A673 (cell line): Measurements from ENCODE around the gene COL13A1. TPM values are rescaled to one million over a fixed set of nuclear protein-coding genes. Genes with fewer than 3 reads are reported as not detected.

Experiments used
- BruUV-seq: library from RNA; stranded (reverse); fragments of 400-500 nt; replicated peaks from 2 replicates; lab custom pipeline; 2021; lab: Mats Ljungman, UMichigan
- CTCF ChIA-PET: fragments of 300-600 bp; sonication (Branson Sonifier 250); formaldehyde crosslinking; loops from one replicate; lab custom pipeline; 2022; ENCODE audit warnings: antibody characterized with exemption; lab: Charles Lee
- POLR2A ChIA-PET: fragments of 300-600 bp; sonication (Branson Sonifier 250); formaldehyde crosslinking; loops from one replicate; lab custom pipeline; 2022; ENCODE audit warnings: antibody characterized with exemption; ENCODE audit not compliant: low non-redundant PET; lab: Charles Lee
- DNase-seq: peaks from one replicate; pipeline ENCODE4 v3.0.0-alpha.2; 2015; ENCODE audit warnings: low spot score
- H3K27ac ChIP-seq: fragments of 200-600 bp; sonication (generic); 2 replicates; pipeline ENCODE4 v1.5.1; 2016; ENCODE audit warnings: mixed run types, low read depth, mild to moderate bottlenecking, mixed read lengths, antibody characterized with exemption, low read length; ENCODE audit not compliant: poor library complexity, severe bottlenecking
- H3K27me3 ChIP-seq: fragments of 200-600 bp; sonication (generic); replicated peaks from 2 replicates; pipeline ENCODE4 v1.6.1; 2017; ENCODE audit warnings: mixed run types, low read depth, mild to moderate bottlenecking, mixed read lengths, antibody characterized with exemption, low read length; ENCODE audit not compliant: insufficient read depth, poor library complexity
- H3K36me3 ChIP-seq: fragments of 200-600 bp; sonication (generic); 2 replicates; pipeline ENCODE4 v1.6.1; 2016; ENCODE audit warnings: mixed run types, mild to moderate bottlenecking, mixed read lengths, antibody characterized with exemption, low read length; ENCODE audit not compliant: insufficient read depth, poor library complexity, severe bottlenecking
- H3K4me1 ChIP-seq: fragments of 200-600 bp; sonication (generic); 2 replicates; pipeline ENCODE4 v1.6.1; 2017; ENCODE audit warnings: mixed run types, mild to moderate bottlenecking, mixed read lengths, antibody characterized with exemption, low read length; ENCODE audit not compliant: insufficient read depth, poor library complexity, severe bottlenecking
- H3K4me3 ChIP-seq: fragments of 200-600 bp; sonication (generic); 2 replicates; pipeline ENCODE4 v1.5.1; 2016; ENCODE audit warnings: low read depth, mixed run types, mild to moderate bottlenecking, mixed read lengths, low read length; ENCODE audit not compliant: poor library complexity, severe bottlenecking
- H3K9me3 ChIP-seq: fragments of 200-600 bp; sonication (generic); 2 replicates; pipeline ENCODE4 v1.6.1; 2016; ENCODE audit warnings: mixed run types, low read depth, mild to moderate bottlenecking, mixed read lengths, antibody characterized with exemption, low read length; ENCODE audit not compliant: poor library complexity, severe bottlenecking
- EZH2 ChIP-seq: fragments of 200-600 bp; sonication (generic); IDR thresholded peaks from 2 replicates; pipeline ENCODE4 v1.6.1; 2017; ENCODE audit warnings: borderline replicate concordance, low read depth, mild to moderate bottlenecking, mixed read lengths, antibody characterized with exemption, low read length; ENCODE audit not compliant: poor library complexity, severe bottlenecking
- intact Hi-C: fragments of 100-400 bp; cut with micrococcal nuclease; formaldehyde crosslinking; loops from one replicate; pipeline ENCODE4 v1.10.0; 2022; ENCODE audit not compliant: unreplicated experiment
- total RNA-seq: library from RNA; stranded (reverse); gene quantifications from 2 replicates; pipeline ENCODE4 v1.2.3, GENCODE V29; 2021
- TF ChIP-seq, protein P1 (sequence below): fragments of 300-800, 200-600 bp; sonication (generic); conservative IDR thresholded peaks from 2 replicates; pipeline ENCODE4 v1.5.1; 2017; ENCODE audit warnings: low read depth, mild to moderate bottlenecking, antibody characterized with exemption, low read length, moderate library complexity, mixed read lengths

The COL13A1 gene
- total RNA-seq, 1 experiment from 2014 or later = 2.0 TPM

DNA sequence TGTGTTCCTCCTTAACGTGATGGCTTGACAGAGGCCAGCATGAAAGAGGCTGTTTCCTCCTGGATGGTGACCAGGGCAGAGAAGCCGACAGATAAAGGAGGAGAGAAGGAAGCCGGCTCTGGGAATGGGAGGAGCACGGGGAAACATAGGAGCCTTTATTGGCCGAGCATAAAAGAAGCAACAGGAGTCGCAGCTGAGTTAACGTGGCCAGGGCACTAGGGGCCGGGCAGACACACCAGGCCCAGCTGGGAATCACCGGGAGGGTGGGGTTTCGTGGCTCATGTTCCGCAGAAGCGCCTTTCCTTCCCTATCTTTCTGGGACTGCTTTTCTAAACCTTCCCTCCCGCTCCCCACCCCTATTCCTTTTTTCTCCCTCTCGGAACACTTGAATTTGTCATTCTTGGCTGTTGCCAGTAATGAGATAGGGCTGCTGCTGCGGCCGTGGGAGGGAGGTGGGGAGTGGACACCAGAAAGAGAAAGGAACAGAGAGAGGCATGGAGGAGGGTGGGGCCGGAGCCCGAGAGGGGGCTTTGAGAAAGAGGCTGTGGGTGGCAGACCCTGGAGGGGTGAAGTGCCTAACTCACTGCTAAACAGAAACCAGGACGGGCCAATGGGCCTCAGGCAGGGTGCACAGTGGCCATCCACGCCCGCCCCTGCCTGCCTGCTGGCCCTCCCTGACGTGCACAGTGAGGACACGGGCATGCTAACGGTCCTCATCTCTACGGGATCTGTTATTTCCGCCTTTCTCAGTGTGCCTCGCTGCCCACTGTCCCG lies 65.2 kb downstream of the COL13A1 start:
- peaks cover 7% of the 10 kb centered on the region for H3K4me1 ChIP-seq
- no peaks in the 10 kb centered on the region for H3K9me3 ChIP-seq
- BruUV-seq = no TSS peak
- ChIA-PET CTCF (no interaction called here), POLR2A (no interaction called here)
- no peak for DNase-seq
- no peaks in the 10 kb centered on the region for H3K27me3 ChIP-seq
- no peak overlapping the region for H3K4me3 ChIP-seq
- no peaks in the 10 kb centered on the region for H3K36me3 ChIP-seq
- TF ChIP-seq, protein P1, sequence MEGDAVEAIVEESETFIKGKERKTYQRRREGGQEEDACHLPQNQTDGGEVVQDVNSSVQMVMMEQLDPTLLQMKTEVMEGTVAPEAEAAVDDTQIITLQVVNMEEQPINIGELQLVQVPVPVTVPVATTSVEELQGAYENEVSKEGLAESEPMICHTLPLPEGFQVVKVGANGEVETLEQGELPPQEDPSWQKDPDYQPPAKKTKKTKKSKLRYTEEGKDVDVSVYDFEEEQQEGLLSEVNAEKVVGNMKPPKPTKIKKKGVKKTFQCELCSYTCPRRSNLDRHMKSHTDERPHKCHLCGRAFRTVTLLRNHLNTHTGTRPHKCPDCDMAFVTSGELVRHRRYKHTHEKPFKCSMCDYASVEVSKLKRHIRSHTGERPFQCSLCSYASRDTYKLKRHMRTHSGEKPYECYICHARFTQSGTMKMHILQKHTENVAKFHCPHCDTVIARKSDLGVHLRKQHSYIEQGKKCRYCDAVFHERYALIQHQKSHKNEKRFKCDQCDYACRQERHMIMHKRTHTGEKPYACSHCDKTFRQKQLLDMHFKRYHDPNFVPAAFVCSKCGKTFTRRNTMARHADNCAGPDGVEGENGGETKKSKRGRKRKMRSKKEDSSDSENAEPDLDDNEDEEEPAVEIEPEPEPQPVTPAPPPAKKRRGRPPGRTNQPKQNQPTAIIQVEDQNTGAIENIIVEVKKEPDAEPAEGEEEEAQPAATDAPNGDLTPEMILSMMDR = no peak
- TF ChIP-seq EZH2 = no peak
- intact Hi-C loops = no loop called here
- no peak overlapping the region for H3K27ac ChIP-seq

DNA sequence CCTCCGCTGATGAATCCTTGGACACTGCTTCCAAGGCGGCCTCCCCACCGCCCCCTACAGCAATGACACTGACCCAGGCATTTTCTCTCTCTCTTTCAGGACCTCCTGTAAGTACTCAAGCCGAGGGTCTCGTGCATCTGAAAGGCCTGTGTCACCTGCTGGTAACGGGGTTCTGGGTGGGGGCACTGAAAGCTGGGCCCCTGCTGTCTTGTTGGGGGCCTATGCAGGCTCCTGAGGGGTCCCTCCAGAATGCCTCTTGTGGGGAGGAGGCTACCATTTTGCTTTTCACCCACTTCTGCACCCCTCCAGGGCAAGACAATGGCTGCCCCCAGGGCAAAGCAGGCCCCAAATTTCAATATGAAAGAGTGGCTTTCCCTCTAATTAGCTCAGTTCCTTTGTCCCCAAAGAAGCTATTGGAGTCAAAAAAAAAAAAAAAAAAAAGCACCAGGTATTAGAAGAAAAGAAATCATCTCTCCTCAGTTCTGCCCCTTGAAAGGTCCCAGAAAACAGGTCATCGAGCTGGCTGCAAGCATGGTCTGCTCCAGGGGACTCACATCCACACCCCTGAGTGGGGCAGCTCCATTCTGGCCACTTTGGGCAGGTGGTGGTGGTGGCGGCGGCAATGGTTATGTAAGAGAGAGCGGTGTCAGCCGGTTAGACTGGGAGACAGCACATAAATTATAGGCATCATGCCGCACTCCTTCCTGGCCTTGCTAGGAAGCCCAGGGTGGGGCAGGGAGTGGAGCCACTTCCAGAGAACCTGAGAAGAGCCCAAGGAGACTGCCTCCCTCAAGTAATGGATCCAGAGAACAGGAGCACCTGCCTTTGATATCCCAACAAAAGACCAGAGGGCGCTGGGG lies 66.2 kb downstream of the COL13A1 start:
- POLR2A ChIA-PET = interaction anchor here (0.6 kb wide), 1 partner anchor 60 kb away, joined by 8 read pairs; no protein-coding TSS in a partner anchor
- BruUV-seq = no TSS peak
- no peak overlapping the region for H3K27ac ChIP-seq

DNA sequence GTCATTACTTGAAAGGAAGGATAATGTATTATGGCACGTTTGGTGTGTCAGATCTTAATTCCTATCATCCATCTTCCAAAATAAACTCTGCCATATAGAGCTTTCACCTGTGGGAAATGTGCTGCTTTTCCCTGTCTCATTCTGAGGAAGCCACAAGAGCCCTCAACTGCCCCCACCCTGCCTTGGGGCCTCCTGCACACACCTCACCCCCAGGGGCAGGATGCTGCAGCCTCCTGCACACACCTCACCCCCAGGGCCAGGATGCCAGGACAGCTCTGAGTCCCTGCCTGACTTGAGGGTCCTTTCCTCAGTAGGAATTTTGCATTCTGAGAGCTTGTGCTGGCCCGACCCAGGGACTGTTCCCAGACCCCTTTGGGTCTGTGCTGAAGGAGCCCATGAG lies 67.1 kb downstream of the COL13A1 start:
- no peak for DNase-seq
- Histone ChIP-seq H3K4me3 (no peak overlapping the region), H3K9me3 (no peaks in the 10 kb centered on the region), H3K27ac (no peak overlapping the region), H3K27me3 (no peaks in the 10 kb centered on the region), H3K4me1 (peaks cover 6% of the 10 kb centered on the region), H3K36me3 (no peaks in the 10 kb centered on the region)
- no peak for TF ChIP-seq EZH2
- TF ChIP-seq, protein P1 = no peak
- intact Hi-C loops = no loop called here
- ChIA-PET POLR2A (no interaction called here), CTCF (interaction anchor here (0.8 kb wide), 1 partner anchor 70 kb away, joined by 3 read pairs; no protein-coding TSS in a partner anchor)
- BruUV-seq = no TSS peak

More for the DNA sequence above, 66.2 kb downstream of the COL13A1 start:
- no peaks in the 10 kb centered on the region for H3K36me3 ChIP-seq
- CTCF ChIA-PET = interaction anchor here (0.6 kb wide), 2 partner anchors 514 to 610 kb away, joined by 4 to 6 read pairs; partner anchors contain the start of gene PALD1
- no peaks in the 10 kb centered on the region for H3K27me3 ChIP-seq
- intact Hi-C loops = no loop called here
- no peak overlapping the region for H3K4me3 ChIP-seq
- no peaks in the 10 kb centered on the region for H3K9me3 ChIP-seq
- no peak for TF ChIP-seq EZH2
- TF ChIP-seq, protein P1 = no peak
- H3K4me1 ChIP-seq = peaks cover 6% of the 10 kb centered on the region
- DNase-seq = no peak
